HPDE6-E6E7 (cell line): ENCODE data around the gene LTB4R.
"Not testable (repeated sequence)": the region's sequence is repeated elsewhere in the genome, so short reads cannot be mapped to it uniquely, and the experiment has no call there.

Experiments used
- DNase-seq: peaks from one replicate; pipeline ENCODE4 v3.0.0; 2011; ENCODE audit warnings: missing footprints; ENCODE audit errors: extremely low spot score

Gene LTB4R

DNA sequence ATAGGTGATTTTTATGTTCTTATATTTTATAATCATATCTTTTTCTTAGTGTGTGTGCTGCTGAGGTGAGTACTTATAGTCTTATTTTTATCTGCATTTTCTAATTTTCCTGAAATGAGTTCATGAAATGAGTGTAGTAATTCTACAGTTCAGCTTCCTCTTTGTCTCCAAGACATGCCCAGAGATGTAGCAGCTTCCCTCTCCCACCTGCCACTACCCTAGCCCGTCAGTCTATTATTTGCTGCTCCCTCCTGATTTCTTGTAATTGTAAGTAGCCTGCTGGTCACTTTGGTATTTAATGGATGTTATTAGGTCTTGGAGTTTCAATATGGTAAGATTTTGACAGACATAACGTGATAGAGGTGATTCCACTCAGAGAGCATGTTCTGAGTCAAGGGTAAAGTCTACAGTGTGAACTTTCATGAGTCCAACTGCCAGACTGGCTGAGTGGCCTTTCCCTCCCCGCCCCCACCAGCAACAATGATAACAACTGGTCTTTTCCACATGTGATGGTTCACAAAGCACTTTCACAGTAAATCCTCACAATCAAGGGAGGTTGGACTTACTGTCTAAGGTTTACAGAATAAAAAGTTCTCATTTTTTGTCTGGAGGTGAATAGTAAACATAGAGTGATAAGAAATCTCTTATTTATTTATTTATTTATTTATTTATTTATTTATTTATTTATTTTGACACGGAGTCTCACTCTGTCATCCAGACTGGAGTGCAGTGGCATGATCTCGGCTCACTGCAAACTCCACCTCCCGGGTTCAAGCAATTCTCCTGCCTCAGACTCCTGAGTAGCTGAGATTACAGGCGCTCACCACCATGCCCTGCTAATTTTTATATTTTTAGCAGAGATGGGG is 32.7 kb downstream of the LTB4R start:
- no peak for DNase-seq

DNA sequence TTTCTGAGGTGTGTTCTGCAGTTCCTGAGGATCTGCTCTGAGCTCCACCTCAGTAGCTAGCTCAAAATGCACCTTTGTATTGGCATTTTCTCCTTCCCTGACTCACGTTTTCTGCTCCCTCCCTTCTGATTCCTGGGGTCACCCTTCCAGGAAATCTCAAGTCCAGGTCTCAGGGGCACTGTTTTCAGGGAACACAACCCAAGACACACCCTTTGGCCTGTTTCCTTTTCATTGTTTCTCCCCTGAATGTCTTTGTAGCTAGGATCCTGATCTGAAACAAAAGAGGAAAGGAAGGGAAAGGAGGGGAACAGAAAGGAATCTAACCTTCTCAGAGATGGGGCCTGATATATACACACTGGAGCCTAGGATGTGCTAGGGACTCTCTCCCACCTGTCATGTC is 35.8 kb downstream of the LTB4R start:
- no peak for DNase-seq

GRCh38 chr14:24348186-24348585 is 36.9 kb downstream of the LTB4R start:
- DNase-seq, result no peak

DNA sequence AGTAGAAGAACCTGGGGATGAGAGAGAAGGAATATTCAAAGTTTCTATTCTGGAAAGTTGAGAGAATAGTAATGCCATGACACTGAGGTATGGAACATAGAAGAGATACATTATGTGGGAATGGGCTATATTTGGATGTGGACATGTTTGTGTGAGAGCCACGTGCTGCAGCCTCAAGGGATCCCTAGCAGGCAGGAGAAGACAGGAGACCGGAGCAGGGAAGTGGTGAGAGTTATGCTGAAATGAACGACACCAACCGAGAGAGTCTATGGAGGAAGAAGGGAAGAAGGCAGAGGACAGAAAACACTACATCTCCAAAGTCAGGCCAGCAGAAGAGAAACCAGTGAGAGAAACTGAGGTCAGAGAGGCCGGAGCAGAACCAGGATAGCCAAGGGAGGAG is 38.4 kb downstream of the LTB4R start:
- DNase-seq, result no peak

- no peak for DNase-seq
Observed at GRCh38 chr14:24351517-24351916, 40.2 kb downstream of the LTB4R start.

DNA sequence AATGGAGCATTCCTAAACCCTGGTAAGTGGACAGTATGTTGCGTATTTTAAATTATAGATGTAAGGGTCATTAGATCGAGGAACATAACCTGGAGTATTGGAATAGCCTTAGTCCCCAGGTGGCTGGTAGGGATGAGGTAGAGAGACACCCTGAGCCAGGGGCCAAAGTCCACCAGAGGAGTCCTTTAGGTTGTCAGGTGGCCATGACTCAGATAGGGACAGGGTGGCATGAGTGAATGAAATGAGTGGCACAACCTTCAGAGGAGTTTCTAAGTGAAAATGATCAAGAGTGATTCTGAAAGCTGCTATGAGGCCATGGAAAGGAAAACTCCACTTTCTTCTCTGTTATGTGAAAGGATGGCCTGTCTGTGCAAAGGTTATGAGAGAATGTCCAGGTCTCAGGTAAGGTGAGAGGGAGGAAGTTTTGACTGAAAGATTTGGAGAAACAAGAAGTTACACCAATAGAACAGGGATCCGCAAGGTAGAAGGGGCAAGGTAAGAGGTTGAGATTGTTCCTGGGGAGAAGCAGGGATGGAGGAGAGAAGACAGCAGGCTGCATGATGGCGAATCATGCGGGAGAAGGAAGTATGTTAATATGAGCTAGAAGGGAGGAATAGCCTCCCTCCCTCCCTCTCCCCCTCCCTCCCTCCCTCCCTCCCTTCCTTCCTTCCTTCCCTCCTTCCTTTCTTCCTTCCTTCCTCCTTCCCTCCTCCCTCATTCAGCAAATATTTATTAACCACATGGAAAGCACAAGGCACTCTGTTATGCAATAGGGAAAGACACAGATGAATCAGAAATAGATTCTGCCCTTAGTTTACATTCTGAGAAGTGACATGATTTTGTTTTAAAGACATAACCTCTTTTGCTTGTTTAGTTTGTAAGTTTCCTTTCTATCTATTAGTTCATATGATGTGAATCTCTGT is 42.5 kb downstream of the LTB4R start:
- DNase-seq, result no peak

GRCh38 chr14:24354482-24354825 is 43.2 kb downstream of the LTB4R start:
- DNase-seq, result not testable (repeated sequence)

GRCh38 chr14:24355009-24355408 is 43.7 kb downstream of the LTB4R start:
- no peak for DNase-seq

- no peak for DNase-seq
Observed at GRCh38 chr14:24356208-24356607, 44.9 kb downstream of the LTB4R start.

- DNase-seq, result no peak
Observed at GRCh38 chr14:24360281-24360680, 49.0 kb downstream of the LTB4R start.

- no peak for DNase-seq
Observed at GRCh38 chr14:24361326-24361725, 50.0 kb downstream of the LTB4R start.

DNA sequence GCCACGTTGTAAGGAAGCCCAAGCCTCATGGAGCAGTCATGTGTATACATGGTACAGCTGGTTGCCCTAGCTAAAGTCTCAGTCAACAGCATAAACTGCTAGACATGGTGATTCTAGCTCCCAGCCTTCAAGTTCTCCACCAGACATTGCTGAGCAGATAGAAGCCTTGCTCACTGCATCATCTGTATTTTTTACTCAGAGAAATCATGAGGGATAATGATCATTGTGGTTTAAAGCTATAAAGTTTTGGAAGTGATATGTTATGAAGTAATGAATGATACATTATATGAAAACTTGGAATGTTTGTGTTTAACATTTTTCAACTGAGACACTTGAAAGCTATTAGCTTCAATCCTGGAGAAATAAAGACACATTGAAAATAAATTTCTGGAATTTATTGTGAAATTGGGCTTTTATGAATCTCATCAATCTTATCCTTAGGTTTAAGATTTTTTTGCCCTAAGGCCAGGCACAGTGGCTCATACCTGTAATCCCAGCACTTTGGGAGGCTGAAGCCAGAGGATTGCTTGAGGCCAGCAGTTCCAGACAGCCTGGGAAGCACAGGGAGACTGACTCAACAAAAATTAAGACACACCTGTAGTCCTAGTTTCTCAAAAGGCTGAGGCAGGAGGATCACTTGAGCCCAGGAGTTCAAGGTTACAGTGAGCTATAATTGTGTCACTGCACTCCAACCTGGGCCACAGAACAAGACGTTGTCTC is 51.1 kb downstream of the LTB4R start:
- no peak for DNase-seq

DNA sequence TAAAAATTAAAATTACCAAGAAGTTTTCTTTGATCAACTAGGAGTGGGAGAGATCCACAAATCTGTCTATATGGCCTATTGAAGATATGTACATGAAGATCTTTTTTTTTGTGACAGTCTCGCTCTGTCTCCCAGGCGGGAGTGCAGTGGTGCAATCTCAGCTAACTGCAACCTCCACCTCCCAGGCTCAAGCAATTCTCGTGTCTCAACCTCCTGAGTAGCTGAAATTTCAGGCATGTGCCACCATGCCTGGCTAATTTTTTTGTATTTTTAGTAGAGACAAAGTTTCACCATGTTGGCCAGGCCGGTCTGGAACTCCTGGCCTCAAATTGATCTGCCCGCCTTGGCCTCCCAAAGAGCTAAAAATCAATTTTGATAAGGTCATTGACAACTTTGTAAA is 52.1 kb downstream of the LTB4R start:
- no peak for DNase-seq

GRCh38 chr14:24364841-24365240 is 53.5 kb downstream of the LTB4R start:
- no peak for DNase-seq

DNA sequence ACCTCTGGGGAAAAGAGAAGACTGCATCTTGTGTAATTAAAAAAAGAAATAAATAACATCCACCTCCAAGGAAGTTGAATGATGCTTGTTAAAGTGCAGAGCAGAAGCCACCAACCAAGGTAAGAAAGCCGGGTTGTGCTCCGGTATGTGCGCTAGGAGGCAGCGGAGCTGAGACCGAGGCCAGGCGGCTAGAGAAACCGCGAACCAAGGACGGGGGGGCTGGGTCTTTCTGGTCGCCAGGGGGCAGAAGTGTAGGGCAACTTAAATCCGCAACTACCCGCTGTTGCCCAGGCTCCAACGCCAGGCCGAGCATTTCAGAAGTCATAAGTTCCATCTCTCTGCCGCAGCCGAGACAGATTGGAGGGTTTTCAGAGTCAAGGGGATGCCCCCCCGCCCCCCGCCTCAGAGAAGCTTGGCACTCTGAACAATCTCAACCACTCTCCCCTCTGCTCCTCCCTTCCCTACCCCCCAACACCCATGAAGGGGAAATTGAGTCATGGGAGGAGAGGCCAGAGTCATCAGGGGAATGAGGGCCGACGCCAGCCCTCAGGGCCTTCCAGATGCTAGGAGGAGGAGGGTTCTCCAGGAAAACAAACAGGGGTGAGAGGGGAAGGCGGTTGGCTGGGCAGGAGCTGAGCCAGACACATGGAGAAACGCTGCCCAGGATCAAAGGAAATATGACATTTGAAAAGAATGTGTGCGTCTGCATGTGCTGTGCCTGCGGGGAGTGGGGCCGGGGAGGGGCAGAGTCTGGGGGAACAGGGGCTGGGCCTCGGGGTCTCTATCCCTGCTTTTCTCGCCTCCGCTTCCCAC is 54.5 kb downstream of the LTB4R start:
- DNase-seq, result peak; percentile 84

DNA sequence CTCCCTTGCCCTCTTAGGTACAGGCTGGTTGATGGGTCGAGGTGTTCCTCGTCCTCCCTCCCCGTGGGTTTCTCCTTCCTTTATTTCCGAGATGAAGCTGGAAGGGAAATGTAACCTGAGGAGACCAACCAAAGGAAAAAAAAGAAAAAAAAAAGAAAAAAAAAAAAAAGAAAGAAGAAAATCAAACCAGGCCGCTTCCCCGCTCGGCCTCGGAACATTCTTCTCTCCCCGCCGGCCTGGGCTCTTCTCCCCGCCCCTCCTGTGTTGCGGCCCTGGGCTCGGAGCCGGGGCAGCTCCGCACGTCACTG is 55.1 kb downstream of the LTB4R start:
- DNase-seq, result no peak

DNA sequence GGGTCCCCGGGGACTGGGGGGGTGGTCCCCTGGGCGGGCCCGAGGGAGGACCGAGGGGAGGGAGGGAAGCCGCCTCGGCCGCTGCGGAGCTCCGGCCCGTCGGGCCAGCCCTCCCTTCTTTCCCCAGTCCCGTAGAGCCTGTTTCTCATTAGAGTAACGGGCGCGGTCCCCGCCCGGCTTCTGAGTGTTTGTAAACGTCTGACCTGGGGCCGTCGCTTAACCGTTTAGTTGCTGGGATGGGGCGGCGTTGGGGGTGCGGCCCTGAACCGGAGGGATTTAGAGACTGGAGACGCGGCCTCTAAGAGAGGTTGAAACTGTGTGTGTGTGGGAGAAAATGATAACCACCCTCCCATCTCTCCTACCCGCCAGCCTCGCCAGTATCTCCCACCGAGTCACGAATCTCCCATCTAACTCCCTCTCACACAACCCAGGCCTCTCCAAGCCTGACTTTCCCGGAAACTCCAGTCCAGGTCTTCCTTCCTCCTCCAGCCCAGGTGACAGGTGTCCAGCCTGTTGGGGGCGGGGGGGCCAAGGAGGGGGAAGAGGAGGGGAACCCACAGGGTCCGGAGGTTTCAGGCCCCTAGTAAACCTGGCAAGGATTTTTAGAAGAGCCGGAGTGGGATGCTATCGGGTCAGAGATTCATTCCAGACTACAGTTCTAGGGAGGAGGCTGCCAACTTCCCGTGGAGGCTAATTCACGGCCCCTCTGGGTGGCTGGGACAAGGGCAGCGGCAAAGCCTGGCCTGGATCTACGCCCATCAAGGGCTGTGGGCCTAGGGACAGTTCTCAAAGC is 55.6 kb downstream of the LTB4R start:
- peak; percentile 86 for DNase-seq
